CD4-positive, alpha-beta T cell (primary cell): ENCODE measurements around the gene FCAR. TPM values are rescaled to one million over a fixed set of nuclear protein-coding genes. Genes with fewer than 3 reads are reported as not detected.
"Not testable (repeated sequence)": the region's sequence is repeated elsewhere in the genome, so short reads cannot be mapped to it uniquely, and the experiment has no call there.

ENCODE experiments used
- ATAC-seq: fragments of 200-7000 bp; cut with Tn5 transposase; one replicate; pipeline ENCODE4 v1.10.0; 2022; ENCODE audit warnings: mild to moderate bottlenecking; ENCODE audit not compliant: poor library complexity
- CTCF ChIA-PET: fragments of 350-600 bp; sonication (Branson Sonifier 250); formaldehyde crosslinking; loops from one replicate; lab custom pipeline; 2021; ENCODE audit warnings: antibody characterized with exemption, inconsistent platforms; lab: Charles Lee
- POLR2A ChIA-PET: fragments of 350-600 bp; sonication (Branson Sonifier 250); formaldehyde crosslinking; loops from one replicate; lab custom pipeline; 2021; ENCODE audit warnings: antibody characterized with exemption, inconsistent platforms; lab: Charles Lee
- DNase-seq, 14 experiments: peaks; one replicate each; pipeline ENCODE4 v3.0.0-alpha.2; 2013 to 2020; ENCODE audit warnings: mixed read lengths in 2 of 14
- H3K27ac ChIP-seq, 2 donors: one replicate each; pipeline versions ENCODE4 v1.5.1 to v1.7.0; 2013; ENCODE audit warnings: low read length in 2 of 2, low read depth in 1 of 2, mild to moderate bottlenecking in 1 of 2
- H3K27me3 ChIP-seq, 2 experiments: 1 replicate in 1 of 2; 2 replicates in 1 of 2; pipeline versions ENCODE4 v1.6.1 to v1.7.0; 2013; ENCODE audit warnings: low read length in 2 of 2, control low read depth in 1 of 2, mild to moderate bottlenecking in 1 of 2, moderate library complexity in 1 of 2; ENCODE audit not compliant: insufficient read depth in 2 of 2, control insufficient read depth in 1 of 2
- H3K36me3 ChIP-seq: one replicate; pipeline ENCODE4 v1.6.1; 2013; ENCODE audit warnings: low read length, control low read depth; ENCODE audit not compliant: insufficient read depth
- H3K4me1 ChIP-seq: one replicate; pipeline ENCODE4 v1.6.1; 2013; ENCODE audit warnings: low read length, control low read depth; ENCODE audit not compliant: insufficient read depth
- H3K4me3 ChIP-seq: one replicate; pipeline ENCODE4 v1.5.1; 2013; ENCODE audit warnings: mild to moderate bottlenecking, low read length, moderate library complexity
- H3K9me3 ChIP-seq, 2 experiments: 1 replicate in 1 of 2; 2 replicates in 1 of 2; pipeline versions ENCODE4 v1.6.1 to v1.7.0; 2013; ENCODE audit warnings: low read length in 2 of 2, mild to moderate bottlenecking in 2 of 2, control low read depth in 1 of 2, moderate library complexity in 1 of 2; ENCODE audit not compliant: control insufficient read depth in 1 of 2, insufficient read depth in 1 of 2
- H3K27ac Mint-ChIP-seq: one replicate; pipeline ENCODE4 v1.8.0; 2020; ENCODE audit warnings: mixed read lengths
- H3K27me3 Mint-ChIP-seq: one replicate; pipeline ENCODE4 v1.8.0; 2021; ENCODE audit warnings: mixed read lengths
- H3K36me3 Mint-ChIP-seq: one replicate; pipeline ENCODE4 v1.8.0; 2021; ENCODE audit warnings: low read depth, mixed read lengths
- H3K4me1 Mint-ChIP-seq: one replicate; pipeline ENCODE4 v1.8.0; 2021; ENCODE audit warnings: low read depth, mixed read lengths
- H3K4me3 Mint-ChIP-seq: one replicate; pipeline ENCODE4 v1.8.0; 2020; ENCODE audit warnings: mild to moderate bottlenecking, mixed read lengths
- H3K9me3 Mint-ChIP-seq: one replicate; pipeline ENCODE4 v1.8.0; 2020; ENCODE audit warnings: mixed read lengths
- intact Hi-C, 2 experiments: fragments of 100-400 bp; cut with DNase I in 1 of 2; cut with micrococcal nuclease in 1 of 2; formaldehyde crosslinking; loops; one replicate each; pipeline versions ENCODE4 v1.15.1 to v1.9.0; 2023 to 2025; cut with DNase I, micrococcal nuclease
- total RNA-seq, 174 experiments: library from RNA in 2 of 174; stranded (reverse) in 2 of 174; gene quantifications; one replicate each; pipeline ENCODE4 v1.2.3 and lab custom pipeline; 2021 to 2026
- TF ChIP-seq, protein P1 (sequence below): fragments of 200-600 bp; IDR thresholded peaks from one replicate; pipeline ENCODE4 v1.8.0; 2022; ENCODE audit warnings: antibody characterized with exemption, mild to moderate bottlenecking

Gene FCAR
- total RNA-seq, 2 experiments from 2014 or later: 0.96 to 1.4 TPM

DNA sequence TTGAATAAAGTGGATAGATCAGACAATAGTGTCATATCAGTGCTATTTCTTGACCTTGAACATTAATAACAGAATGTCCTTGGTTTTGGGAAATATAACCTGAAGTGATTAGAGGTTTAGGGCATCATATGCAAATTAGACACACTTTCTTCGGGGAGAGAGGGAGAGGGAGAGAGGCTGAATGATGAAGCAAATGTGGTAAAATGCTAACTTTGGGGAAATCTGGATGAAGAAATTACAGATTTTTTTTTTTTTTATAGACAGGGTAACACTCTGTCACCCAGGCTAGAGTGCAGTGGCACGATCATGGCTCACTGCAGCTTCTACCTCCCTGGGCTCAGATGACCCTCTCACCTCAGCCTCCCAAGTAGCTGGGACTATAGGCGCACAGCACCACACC is 28.0 kb downstream of the FCAR start:
- TF ChIP-seq, protein P1, sequence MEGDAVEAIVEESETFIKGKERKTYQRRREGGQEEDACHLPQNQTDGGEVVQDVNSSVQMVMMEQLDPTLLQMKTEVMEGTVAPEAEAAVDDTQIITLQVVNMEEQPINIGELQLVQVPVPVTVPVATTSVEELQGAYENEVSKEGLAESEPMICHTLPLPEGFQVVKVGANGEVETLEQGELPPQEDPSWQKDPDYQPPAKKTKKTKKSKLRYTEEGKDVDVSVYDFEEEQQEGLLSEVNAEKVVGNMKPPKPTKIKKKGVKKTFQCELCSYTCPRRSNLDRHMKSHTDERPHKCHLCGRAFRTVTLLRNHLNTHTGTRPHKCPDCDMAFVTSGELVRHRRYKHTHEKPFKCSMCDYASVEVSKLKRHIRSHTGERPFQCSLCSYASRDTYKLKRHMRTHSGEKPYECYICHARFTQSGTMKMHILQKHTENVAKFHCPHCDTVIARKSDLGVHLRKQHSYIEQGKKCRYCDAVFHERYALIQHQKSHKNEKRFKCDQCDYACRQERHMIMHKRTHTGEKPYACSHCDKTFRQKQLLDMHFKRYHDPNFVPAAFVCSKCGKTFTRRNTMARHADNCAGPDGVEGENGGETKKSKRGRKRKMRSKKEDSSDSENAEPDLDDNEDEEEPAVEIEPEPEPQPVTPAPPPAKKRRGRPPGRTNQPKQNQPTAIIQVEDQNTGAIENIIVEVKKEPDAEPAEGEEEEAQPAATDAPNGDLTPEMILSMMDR: no peak
- DNase-seq (no peak), ATAC-seq (no peak)
- Mint-ChIP-seq H3K27ac (no peak overlapping the region), H3K27me3 (peaks cover 32% of the 10 kb centered on the region), H3K4me1 (no peaks in the 10 kb centered on the region), H3K36me3 (no peaks in the 10 kb centered on the region), H3K4me3 (no peak overlapping the region), H3K9me3 (no peaks in the 10 kb centered on the region)
- Histone ChIP-seq H3K27ac (no peak overlapping the region), H3K36me3 (no peaks in the 10 kb centered on the region), H3K4me1 (no peaks in the 10 kb centered on the region), H3K9me3 (peaks cover 0 to 5% of the 10 kb centered on the region in 2 experiments), H3K4me3 (no peak overlapping the region), H3K27me3 (peaks cover 5 to 10% of the 10 kb centered on the region in 2 experiments)
- intact Hi-C loops: no loop called here
- CTCF ChIA-PET: interaction anchor here (0.5 kb wide), 1 partner anchor 14 kb away, joined by 3 read pairs; no protein-coding TSS in a partner anchor
- POLR2A ChIA-PET: no interaction called here

GRCh38 chr19:54903303-54903702 is 29.3 kb downstream of the FCAR start:
- no peak for ATAC-seq
- POLR2A ChIA-PET: no interaction called here
- H3K36me3 ChIP-seq: no peaks in the 10 kb centered on the region
- no peaks in the 10 kb centered on the region for H3K9me3 Mint-ChIP-seq
- peaks cover 0 to 5% of the 10 kb centered on the region in 2 experiments for H3K9me3 ChIP-seq
- H3K27me3 Mint-ChIP-seq: peaks cover 26% of the 10 kb centered on the region
- CTCF ChIA-PET: no interaction called here
- no peaks in the 10 kb centered on the region for H3K4me1 ChIP-seq
- H3K4me1 Mint-ChIP-seq: no peaks in the 10 kb centered on the region
- H3K4me3 Mint-ChIP-seq: no peak overlapping the region
- H3K4me3 ChIP-seq: no peak overlapping the region
- DNase-seq: no peak
- TF ChIP-seq, protein P1: no peak
- peaks cover 5 to 10% of the 10 kb centered on the region in 2 experiments for H3K27me3 ChIP-seq
- intact Hi-C loops: no loop called here
- H3K36me3 Mint-ChIP-seq: no peaks in the 10 kb centered on the region
- H3K27ac ChIP-seq: no peak overlapping the region
- no peak overlapping the region for H3K27ac Mint-ChIP-seq

DNA sequence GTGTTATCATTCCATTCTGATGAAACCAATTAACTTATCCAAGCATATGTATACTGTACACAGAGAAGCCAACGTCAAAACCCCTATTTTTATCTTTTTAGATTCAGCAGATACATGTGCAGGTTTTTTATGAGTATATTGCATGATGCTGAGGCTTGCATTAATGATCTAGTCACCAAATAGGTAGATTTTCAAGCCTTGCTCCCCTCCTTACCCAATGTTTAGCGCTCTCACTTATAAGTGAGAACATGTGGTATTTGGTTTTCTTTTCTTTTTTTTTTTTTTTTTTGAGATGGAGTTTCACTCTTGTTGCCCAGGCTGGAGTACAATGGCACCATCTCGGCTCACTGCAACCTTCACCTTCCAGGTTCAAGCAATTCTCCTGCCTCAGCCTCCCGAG is 30.2 kb downstream of the FCAR start:
- H3K9me3 Mint-ChIP-seq, H3K36me3 ChIP-seq, H3K4me1 Mint-ChIP-seq, H3K4me3 ChIP-seq, H3K4me3 Mint-ChIP-seq, DNase-seq, H3K36me3 Mint-ChIP-seq, intact Hi-C loops, ATAC-seq, H3K27ac ChIP-seq, H3K27ac Mint-ChIP-seq, POLR2A ChIA-PET, H3K9me3 ChIP-seq, H3K4me1 ChIP-seq, H3K27me3 ChIP-seq: not testable (repeated sequence)
- peaks cover 18% of the 10 kb centered on the region for H3K27me3 Mint-ChIP-seq
- CTCF ChIA-PET: interaction anchor here (0.6 kb wide), 1 partner anchor 997 kb away, joined by 6 read pairs; no protein-coding TSS in a partner anchor

GRCh38 chr19:54905421-54905802 is 31.4 kb downstream of the FCAR start:
- no peaks in the 10 kb centered on the region for H3K36me3 ChIP-seq
- Mint-ChIP-seq H3K27ac (no peak overlapping the region), H3K9me3 (no peaks in the 10 kb centered on the region), H3K27me3 (peaks cover 8% of the 10 kb centered on the region), H3K4me3 (no peak overlapping the region), H3K4me1 (no peaks in the 10 kb centered on the region), H3K36me3 (no peaks in the 10 kb centered on the region)
- CTCF ChIA-PET: no interaction called here
- no peak for DNase-seq
- intact Hi-C loops: no loop called here
- H3K27ac ChIP-seq: no peak overlapping the region
- peaks cover 5 to 10% of the 10 kb centered on the region in 2 experiments for H3K27me3 ChIP-seq
- H3K4me3 ChIP-seq: no peak overlapping the region
- TF ChIP-seq, protein P1: no peak
- POLR2A ChIA-PET: no interaction called here
- peaks cover 0 to 13% of the 10 kb centered on the region in 2 experiments for H3K9me3 ChIP-seq
- no peak for ATAC-seq
- H3K4me1 ChIP-seq: no peaks in the 10 kb centered on the region
